H9 (cell line): ENCODE results near the gene YWHAQ. TPM values are rescaled to one million over a fixed set of nuclear protein-coding genes. Genes with fewer than 3 reads are reported as not detected.

Source experiments
- DNase-seq: peaks from one replicate; pipeline ENCODE4 v3.0.0-alpha.2; 2017
- H2AFZ ChIP-seq: one replicate; pipeline ENCODE4 v1.6.1; 2013; ENCODE audit warnings: mild to moderate bottlenecking, low read length, control low read depth, moderate library complexity
- H2AK5ac ChIP-seq: 2 replicates; pipeline ENCODE4 v1.6.1; 2013; ENCODE audit warnings: low read length, control low read depth, mixed read lengths; ENCODE audit not compliant: insufficient read length
- H2BK120ac ChIP-seq: one replicate; pipeline ENCODE4 v1.6.1; 2013; ENCODE audit warnings: low read depth, mild to moderate bottlenecking, low read length, control low read depth, inconsistent platforms; ENCODE audit not compliant: poor library complexity, severe bottlenecking
- H2BK12ac ChIP-seq: 2 replicates; pipeline ENCODE4 v1.6.1; 2013; ENCODE audit warnings: low read length, control low read depth, mixed read lengths, low read depth; ENCODE audit not compliant: insufficient read length
- H2BK15ac ChIP-seq: 2 replicates; pipeline ENCODE4 v1.6.1; 2013; ENCODE audit warnings: low read depth, low read length, control low read depth
- H2BK20ac ChIP-seq: one replicate; pipeline ENCODE4 v1.6.1; 2013; ENCODE audit warnings: low read depth, mild to moderate bottlenecking, low read length, control low read depth, inconsistent platforms; ENCODE audit not compliant: poor library complexity, severe bottlenecking
- H2BK5ac ChIP-seq: 2 replicates; pipeline ENCODE4 v1.6.1; 2013; ENCODE audit warnings: low read length, control low read depth, mixed read lengths; ENCODE audit not compliant: insufficient read length
- H3K14ac ChIP-seq: 2 replicates; pipeline ENCODE4 v1.6.1; 2013; ENCODE audit warnings: low read length, control low read depth; ENCODE audit not compliant: insufficient read depth
- H3K18ac ChIP-seq: 2 replicates; pipeline ENCODE4 v1.6.1; 2013; ENCODE audit warnings: low read depth, mild to moderate bottlenecking, mixed read lengths, low read length, control low read depth; ENCODE audit not compliant: insufficient read length
- H3K23ac ChIP-seq: 2 replicates; pipeline ENCODE4 v1.6.1; 2013; ENCODE audit warnings: low read length, control low read depth, mixed read lengths, low read depth; ENCODE audit not compliant: insufficient read length
- H3K23me2 ChIP-seq: 2 replicates; pipeline ENCODE4 v1.6.1; 2013; ENCODE audit warnings: low read depth, mild to moderate bottlenecking, mixed read lengths, low read length, control low read depth; ENCODE audit not compliant: insufficient read length, poor library complexity, severe bottlenecking
- H3K27ac ChIP-seq: 2 replicates; pipeline ENCODE4 v1.5.1; 2013; ENCODE audit warnings: low read length, control low read depth, mixed read lengths, low read depth; ENCODE audit not compliant: insufficient read length
- H3K27me3 ChIP-seq: 2 replicates; pipeline ENCODE4 v1.6.1; 2013; ENCODE audit warnings: low read length, control low read depth, inconsistent platforms; ENCODE audit not compliant: insufficient read depth
- H3K4ac ChIP-seq: 2 replicates; pipeline ENCODE4 v1.6.1; 2013; ENCODE audit warnings: low read depth, mild to moderate bottlenecking, control low read depth, inconsistent platforms, low read length, moderate library complexity
- H3K4me1 ChIP-seq: 2 replicates; pipeline ENCODE4 v1.6.1; 2013; ENCODE audit warnings: low read length, control low read depth, inconsistent platforms; ENCODE audit not compliant: insufficient read depth
- H3K4me2 ChIP-seq: 2 replicates; pipeline ENCODE4 v1.6.1; 2013; ENCODE audit warnings: low read length, control low read depth, mixed read lengths; ENCODE audit not compliant: insufficient read length, insufficient read depth
- H3K56ac ChIP-seq: 2 replicates; pipeline ENCODE4 v1.6.1; 2013; ENCODE audit warnings: low read depth, mild to moderate bottlenecking, mixed read lengths, low read length, control low read depth; ENCODE audit not compliant: insufficient read length
- H3K79me1 ChIP-seq: 2 replicates; pipeline ENCODE4 v1.6.1; 2013; ENCODE audit warnings: low read depth, mild to moderate bottlenecking, moderate library complexity, low read length, control low read depth, inconsistent platforms; ENCODE audit not compliant: insufficient read depth, poor library complexity, severe bottlenecking
- H3K79me2 ChIP-seq: 2 replicates; pipeline ENCODE4 v1.6.1; 2013; ENCODE audit warnings: low read length, control low read depth, inconsistent platforms; ENCODE audit not compliant: insufficient read depth
- H3K9ac ChIP-seq: 2 replicates; pipeline ENCODE4 v1.6.1; 2013; ENCODE audit warnings: low read length, control low read depth, mixed read lengths; ENCODE audit not compliant: insufficient read length; ENCODE audit errors: extremely low read depth
- H3K9me3 ChIP-seq: one replicate; pipeline ENCODE4 v1.6.1; 2013; ENCODE audit warnings: low read depth, low read length, inconsistent platforms; ENCODE audit not compliant: control insufficient read depth
- H3T11ph ChIP-seq: one replicate; pipeline ENCODE4 v1.6.1; 2013; ENCODE audit warnings: mild to moderate bottlenecking, low read length, control low read depth, inconsistent platforms
- H4K20me1 ChIP-seq: one replicate; pipeline ENCODE4 v1.6.1; 2013; ENCODE audit not compliant: control insufficient read depth, insufficient read length, insufficient read depth
- H4K5ac ChIP-seq: 2 replicates; pipeline ENCODE4 v1.6.1; 2013; ENCODE audit warnings: low read depth, mild to moderate bottlenecking, mixed read lengths, low read length, control low read depth; ENCODE audit not compliant: insufficient read length
- H4K8ac ChIP-seq: replicated peaks from 2 replicates; pipeline ENCODE4 v1.6.1; 2013; ENCODE audit warnings: low read length, control low read depth, mixed read lengths, low read depth; ENCODE audit not compliant: insufficient read length
- H4K91ac ChIP-seq: 2 replicates; pipeline ENCODE4 v1.6.1; 2013; ENCODE audit warnings: low read depth, mild to moderate bottlenecking, moderate library complexity, mixed read lengths, low read length, control low read depth; ENCODE audit not compliant: insufficient read length
- H3K27ac Mint-ChIP-seq, 3 experiments: 2 replicates in 2 of 3; 3 replicates in 1 of 3; pipeline ENCODE4 v1.8.0; 2020 to 2021; ENCODE audit warnings: mixed read lengths in 3 of 3, mild to moderate bottlenecking in 1 of 3, moderate library complexity in 1 of 3
- H3K27me3 Mint-ChIP-seq: 2 replicates; pipeline ENCODE4 v1.8.0; 2021; ENCODE audit warnings: low read depth, mild to moderate bottlenecking, moderate library complexity, mixed read lengths
- H3K36me3 Mint-ChIP-seq, 3 experiments: 2 replicates in 2 of 3; 3 replicates in 1 of 3; pipeline ENCODE4 v1.8.0; 2020 to 2021; ENCODE audit warnings: low read depth in 3 of 3, mixed read lengths in 3 of 3; ENCODE audit not compliant: insufficient read depth in 1 of 3
- H3K4me1 Mint-ChIP-seq, 2 experiments: 2 replicates each; pipeline ENCODE4 v1.8.0; 2020; ENCODE audit warnings: mixed read lengths in 2 of 2
- H3K4me3 Mint-ChIP-seq, 2 experiments: 2 replicates in 1 of 2; 3 replicates in 1 of 2; pipeline ENCODE4 v1.8.0; 2020 to 2021; ENCODE audit warnings: mild to moderate bottlenecking in 2 of 2, mixed read lengths in 2 of 2, moderate library complexity in 1 of 2
- H3K9me3 Mint-ChIP-seq, 2 experiments: 2 replicates in 1 of 2; 3 replicates in 1 of 2; pipeline ENCODE4 v1.8.0; 2020; ENCODE audit warnings: mild to moderate bottlenecking in 2 of 2, mixed read lengths in 2 of 2, moderate library complexity in 1 of 2
- CTCF ChIP-seq: fragments of 200-600 bp; sonication (generic); conservative IDR thresholded peaks from 3 replicates; pipeline ENCODE4 v1.8.0; 2021; ENCODE audit warnings: antibody characterized with exemption, mild to moderate bottlenecking
- WGBS: extraction: QIAGEN DNeasy Blood & Tissue Kit; methylation state at CpG from one replicate; pipeline ENCODE4 v1.1.7; 2013; ENCODE audit warnings: missing lambda C conversion rate, low lambda C conversion rate, mixed read lengths; ENCODE audit not compliant: insufficient read length; ENCODE audit errors: extremely low coverage; 5-methylcytosine and 5-hydroxymethylcytosine counted together
- total RNA-seq: library from RNA; stranded (reverse); gene quantifications from 2 replicates; pipeline ENCODE4 v1.2.1, GENCODE V29; 2021

YWHAQ gene
- total RNA-seq, 1 experiment from 2014 or later: 374 TPM

DNA sequence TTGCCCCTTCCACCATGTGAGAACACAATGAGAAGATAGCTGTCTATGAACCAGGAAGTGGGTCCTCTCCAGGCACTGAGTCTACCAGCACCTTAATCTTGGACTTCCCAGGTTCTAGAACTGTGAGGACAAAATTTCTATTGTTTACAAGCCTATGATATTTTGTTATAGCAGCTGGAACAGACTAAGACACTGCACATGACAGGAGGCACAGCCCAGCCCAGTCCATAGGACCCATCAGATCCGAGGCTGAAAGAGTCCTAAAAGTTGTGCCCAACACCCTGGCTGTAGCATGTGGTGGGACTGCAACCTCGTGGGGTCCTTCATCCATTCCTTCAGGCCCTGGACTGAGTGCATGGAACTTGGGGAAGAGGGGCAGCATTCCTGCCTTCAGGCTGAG lies 48.4 kb upstream of the YWHAQ start:
- no peak for DNase-seq
- Histone ChIP-seq H2AFZ (no peak overlapping the region), H2BK12ac (no peak overlapping the region), H3K18ac (no peak overlapping the region), H3K9me3 (no peaks in the 10 kb centered on the region), H3T11ph (no peak overlapping the region), H3K9ac (no peak overlapping the region), H3K4ac (no peak overlapping the region), H3K56ac (no peak overlapping the region), H4K91ac (no peak overlapping the region), H4K8ac (no peak overlapping the region), H4K20me1 (no peaks in the 10 kb centered on the region), H2BK120ac (no peak overlapping the region), H3K4me1 (peaks cover 8% of the 10 kb centered on the region), H4K5ac (no peak overlapping the region), H3K27me3 (no peaks in the 10 kb centered on the region; the same call in 1 of the 2 replicates), H2BK5ac (no peak overlapping the region), H3K79me2 (no peaks in the 10 kb centered on the region), H3K79me1 (no peaks in the 10 kb centered on the region), H2BK20ac (no peak overlapping the region), H2AK5ac (no peak overlapping the region), H3K23ac (no peak overlapping the region), H3K23me2 (no peaks in the 10 kb centered on the region), H3K4me2 (no peak overlapping the region), H3K27ac (no peak overlapping the region), H2BK15ac (no peak overlapping the region), H3K14ac (no peak overlapping the region)
- H3K9me3 Mint-ChIP-seq: no peaks in the 10 kb centered on the region
- H3K27ac Mint-ChIP-seq: no peak overlapping the region
- H3K4me3 Mint-ChIP-seq: no peak overlapping the region
- H3K27me3 Mint-ChIP-seq: peaks cover 3% of the 10 kb centered on the region; the same call in 1 of the 2 replicates
- TF ChIP-seq CTCF: no peak
- no peaks in the 10 kb centered on the region for H3K36me3 Mint-ChIP-seq
- no CpG with 5 or more reads among the region's 2 CpGs for WGBS
- H3K4me1 Mint-ChIP-seq: peaks cover 19 to 20% of the 10 kb centered on the region in 2 experiments
